Measurements from ENCODE around the gene YIPF1. TPM values are rescaled to one million over a fixed set of nuclear protein-coding genes. Genes with fewer than 3 reads are reported as not detected.

Gene YIPF1
- total and polyA plus RNA-seq, 2 donors (not counting 1 experiment from before 2014, with no cell fraction given): 34.7 to 39.8 TPM

- Histone ChIP-seq H3K4me3 (replicated peaks in 1 of 4; ENCODE audit: control extremely low read depth in 1 of 4, insufficient read depth in 1 of 4, low read depth in 3 of 4, low read length in 4 of 4) (no peak overlapping the region), H3K4me1 (ENCODE audit: control insufficient read depth, extremely low read depth, insufficient read depth, low read length) (no peaks in the 10 kb centered on the region), H3K4me2 (ENCODE audit: extremely low read depth, insufficient read depth, low read length) (no peak overlapping the region), H3K27ac (ENCODE audit: insufficient read depth, low read length) (no peak overlapping the region), H2AFZ (ENCODE audit: low read length) (no peak overlapping the region), H4K20me1 (ENCODE audit: control insufficient read depth, extremely low read depth, insufficient read depth, low read length) (no peaks in the 10 kb centered on the region), H3K9ac (ENCODE audit: insufficient read depth, low read length) (no peak overlapping the region), H3K79me2 (ENCODE audit: control insufficient read depth, insufficient read depth, low read length) (no peaks in the 10 kb centered on the region), H3K9me3 (ENCODE audit: control insufficient read depth, insufficient read depth, low read depth, low read length) (no peaks in the 10 kb centered on the region), H3K27me3 (ENCODE audit: control insufficient read depth, insufficient read depth, low read length) (no peaks in the 10 kb centered on the region), H3K36me3 (ENCODE audit: control insufficient read depth, insufficient read depth, low read length) (peaks cover 2% of the 10 kb centered on the region)
- no peak for DNase-seq (ENCODE audit: low read depth in 2 of 2)
- TF ChIP-seq CTCF (conservative IDR thresholded peaks at IDR 0.05 in 1 of 2, IDR thresholded peaks at IDR 0.05 in 1 of 2; ENCODE audit: low read depth in 1 of 2, low read length in 2 of 2) (no peak), EZH2 (IDR thresholded peaks at IDR 0.05; ENCODE audit: low read length, missing control alignments) (no peak)
Observed at GRCh38 chr1:53851571-53852285, 37.9 kb downstream of the YIPF1 start.

- no peaks in the 10 kb centered on the region for H4K20me1 ChIP-seq (ENCODE audit: control insufficient read depth, extremely low read depth, insufficient read depth, low read length)
- no peaks in the 10 kb centered on the region for H3K4me1 ChIP-seq (ENCODE audit: control insufficient read depth, extremely low read depth, insufficient read depth, low read length)
- no peaks in the 10 kb centered on the region for H3K9me3 ChIP-seq (ENCODE audit: control insufficient read depth, insufficient read depth, low read depth, low read length)
- TF ChIP-seq EZH2 (IDR thresholded peaks at IDR 0.05; ENCODE audit: low read length, missing control alignments) (no peak), CTCF (conservative IDR thresholded peaks at IDR 0.05 in 1 of 2, IDR thresholded peaks at IDR 0.05 in 1 of 2; ENCODE audit: low read depth in 1 of 2, low read length in 2 of 2) (no peak)
- no peak overlapping the region for H3K4me3 ChIP-seq (replicated peaks in 1 of 4; ENCODE audit: control extremely low read depth in 1 of 4, insufficient read depth in 1 of 4, low read depth in 3 of 4, low read length in 4 of 4)
- peaks cover 2% of the 10 kb centered on the region for H3K36me3 ChIP-seq (ENCODE audit: control insufficient read depth, insufficient read depth, low read length)
- H3K79me2 ChIP-seq (ENCODE audit: control insufficient read depth, insufficient read depth, low read length): no peaks in the 10 kb centered on the region
- no peaks in the 10 kb centered on the region for H3K27me3 ChIP-seq (ENCODE audit: control insufficient read depth, insufficient read depth, low read length)
- no peak overlapping the region for H3K4me2 ChIP-seq (ENCODE audit: extremely low read depth, insufficient read depth, low read length)
- H2AFZ ChIP-seq (ENCODE audit: low read length): no peak overlapping the region
- no peak for DNase-seq (ENCODE audit: low read depth in 2 of 2)
- H3K9ac ChIP-seq (ENCODE audit: insufficient read depth, low read length): no peak overlapping the region
- no peak overlapping the region for H3K27ac ChIP-seq (ENCODE audit: insufficient read depth, low read length)
Observed at GRCh38 chr1:53850082-53850673, 39.4 kb downstream of the YIPF1 start.

GRCh38 chr1:53847980-53848379 is 41.6 kb downstream of the YIPF1 start:
- no peak overlapping the region for H3K4me2 ChIP-seq (ENCODE audit: extremely low read depth, insufficient read depth, low read length)
- H2AFZ ChIP-seq (ENCODE audit: low read length): no peak overlapping the region
- H3K4me3 ChIP-seq (replicated peaks in 1 of 4; ENCODE audit: control extremely low read depth in 1 of 4, insufficient read depth in 1 of 4, low read depth in 3 of 4, low read length in 4 of 4): no peak overlapping the region
- no peak for DNase-seq (ENCODE audit: low read depth in 2 of 2)
- no peak overlapping the region for H3K27ac ChIP-seq (ENCODE audit: insufficient read depth, low read length)
- H3K79me2 ChIP-seq (ENCODE audit: control insufficient read depth, insufficient read depth, low read length): no peaks in the 10 kb centered on the region
- TF ChIP-seq EZH2 (IDR thresholded peaks at IDR 0.05; ENCODE audit: low read length, missing control alignments) (no peak), CTCF (conservative IDR thresholded peaks at IDR 0.05 in 1 of 2, IDR thresholded peaks at IDR 0.05 in 1 of 2; ENCODE audit: low read depth in 1 of 2, low read length in 2 of 2) (no peak)
- H3K27me3 ChIP-seq (ENCODE audit: control insufficient read depth, insufficient read depth, low read length): no peaks in the 10 kb centered on the region
- H4K20me1 ChIP-seq (ENCODE audit: control insufficient read depth, extremely low read depth, insufficient read depth, low read length): no peaks in the 10 kb centered on the region
- H3K36me3 ChIP-seq (ENCODE audit: control insufficient read depth, insufficient read depth, low read length): no peaks in the 10 kb centered on the region
- H3K9ac ChIP-seq (ENCODE audit: insufficient read depth, low read length): no peak overlapping the region
- no peaks in the 10 kb centered on the region for H3K4me1 ChIP-seq (ENCODE audit: control insufficient read depth, extremely low read depth, insufficient read depth, low read length)
- no peaks in the 10 kb centered on the region for H3K9me3 ChIP-seq (ENCODE audit: control insufficient read depth, insufficient read depth, low read depth, low read length)

Data from fibroblast of lung (primary cell).